ENCODE results near the gene VTI1B. TPM values are rescaled to one million over a fixed set of nuclear protein-coding genes. Genes with fewer than 3 reads are reported as not detected.
A peak's percentile ranks its signal among the peaks of the same experiment; 100 is the strongest.

Gene VTI1B
- polyA plus RNA-seq, 4 donors: 58.4 to 94.6 (median 83.4) TPM

GRCh38 chr14:67622675-67623074 is 51.8 kb downstream of the VTI1B start:
- Histone ChIP-seq H3K4me3 (ENCODE audit: low read depth in 1 of 3, low read length in 3 of 3) (no peak overlapping the region), H3K4me1 (ENCODE audit: control insufficient read depth in 3 of 3, insufficient read depth in 2 of 3, low read depth in 1 of 3, low read length in 2 of 3) (peaks cover 0 to 13% (median 5%) of the 10 kb centered on the region in 3 donors), H3K27ac (ENCODE audit: low read depth in 1 of 3, low read length in 2 of 3) (no peak overlapping the region), H3K9me3 (ENCODE audit: control insufficient read depth in 2 of 2, insufficient read depth in 1 of 2, low read depth in 1 of 2, low read length in 1 of 2) (no peaks in the 10 kb centered on the region), H3K27me3 (ENCODE audit: control insufficient read depth in 3 of 3, insufficient read depth in 3 of 3, low read length in 3 of 3) (peaks cover 0 to 8% (median 0%) of the 10 kb centered on the region in 3 donors), H3K36me3 (ENCODE audit: control insufficient read depth in 3 of 3, insufficient read depth in 2 of 3, low read depth in 1 of 3, low read length in 3 of 3) (no peaks in the 10 kb centered on the region)
- no peak for DNase-seq
- FAIRE-seq: no peak
- WGBS, 3 donors: 51 to 86% (median 78%) methylated on average over 4 of the region's 4 CpGs

GRCh38 chr14:67620217-67620785 is 54.1 kb downstream of the VTI1B start:
- WGBS, 3 donors: 2 to 11% (median 9%) methylated on average over 19 of the region's 19 CpGs
- Histone ChIP-seq H3K4me1 (ENCODE audit: control insufficient read depth in 3 of 3, insufficient read depth in 2 of 3, low read depth in 1 of 3, low read length in 2 of 3) (peaks cover 0 to 13% (median 5%) of the 10 kb centered on the region in 3 donors), H3K4me3 (ENCODE audit: low read depth in 1 of 3, low read length in 3 of 3) (peak overlapping the region; percentile 30 to 75 (median 63)), H3K27me3 (ENCODE audit: control insufficient read depth in 3 of 3, insufficient read depth in 3 of 3, low read length in 3 of 3) (peaks cover 0 to 8% (median 0%) of the 10 kb centered on the region in 3 donors), H3K36me3 (ENCODE audit: control insufficient read depth in 3 of 3, insufficient read depth in 2 of 3, low read depth in 1 of 3, low read length in 3 of 3) (no peaks in the 10 kb centered on the region), H3K9me3 (ENCODE audit: control insufficient read depth in 2 of 2, insufficient read depth in 1 of 2, low read depth in 1 of 2, low read length in 1 of 2) (no peaks in the 10 kb centered on the region), H3K27ac (ENCODE audit: low read depth in 1 of 3, low read length in 2 of 3) (peak overlapping the region in 2 of 3 donors; percentile 61 to 75)
- FAIRE-seq: no peak
- peak in 1 of 2 donors; percentile 48 for DNase-seq

GRCh38 chr14:67619446-67620216 is 54.8 kb downstream of the VTI1B start, which contains the start of gene ARG2:
Gene ARG2, plus strand, starts transcription at chr14:67619920. Its CDS starts 58 bp downstream, at chr14:67619978.
- FAIRE-seq: no peak
- DNase-seq: peak; percentile 99

GRCh38 chr14:67618617-67619063 is 55.8 kb downstream of the VTI1B start:
- no peaks in the 10 kb centered on the region for H3K36me3 ChIP-seq (ENCODE audit: control insufficient read depth in 3 of 3, insufficient read depth in 2 of 3, low read depth in 1 of 3, low read length in 3 of 3)
- FAIRE-seq: no peak
- peak overlapping the region in 1 of 3 donors; percentile 75 for H3K27ac ChIP-seq (ENCODE audit: low read depth in 1 of 3, low read length in 2 of 3)
- H3K27me3 ChIP-seq (ENCODE audit: control insufficient read depth in 3 of 3, insufficient read depth in 3 of 3, low read length in 3 of 3): peaks cover 0 to 8% (median 0%) of the 10 kb centered on the region in 3 donors
- no peaks in the 10 kb centered on the region for H3K9me3 ChIP-seq (ENCODE audit: control insufficient read depth in 2 of 2, insufficient read depth in 1 of 2, low read depth in 1 of 2, low read length in 1 of 2)
- peak; percentile 74 to 84 for DNase-seq
- H3K4me3 ChIP-seq (ENCODE audit: low read depth in 1 of 3, low read length in 3 of 3): no peak overlapping the region
- peaks cover 0 to 13% (median 5%) of the 10 kb centered on the region in 3 donors for H3K4me1 ChIP-seq (ENCODE audit: control insufficient read depth in 3 of 3, insufficient read depth in 2 of 3, low read depth in 1 of 3, low read length in 2 of 3)

More at GRCh38 chr14:67619446-67620216, 54.8 kb downstream of the VTI1B start, which contains the start of gene ARG2:
- H3K27me3 ChIP-seq (ENCODE audit: control insufficient read depth in 3 of 3, insufficient read depth in 3 of 3, low read length in 3 of 3): peaks cover 0 to 8% (median 0%) of the 10 kb centered on the region in 3 donors
- WGBS, 3 donors: 0 to 1% (median 0%) methylated on average over 51 to 62 of the region's 62 CpGs
- H3K4me3 ChIP-seq (ENCODE audit: low read depth in 1 of 3, low read length in 3 of 3): peak within 1 kb of the TSS; percentile 30 to 75 (median 63)
- H3K4me1 ChIP-seq (ENCODE audit: control insufficient read depth in 3 of 3, insufficient read depth in 2 of 3, low read depth in 1 of 3, low read length in 2 of 3): peaks cover 0 to 13% (median 5%) of the 10 kb centered on the region in 3 donors
- no peaks in the 10 kb centered on the region for H3K36me3 ChIP-seq (ENCODE audit: control insufficient read depth in 3 of 3, insufficient read depth in 2 of 3, low read depth in 1 of 3, low read length in 3 of 3)
- no peaks in the 10 kb centered on the region for H3K9me3 ChIP-seq (ENCODE audit: control insufficient read depth in 2 of 2, insufficient read depth in 1 of 2, low read depth in 1 of 2, low read length in 1 of 2)
- peak within 1 kb of the TSS; percentile 38 to 75 (median 61) for H3K27ac ChIP-seq (ENCODE audit: low read depth in 1 of 3, low read length in 2 of 3)

- Histone ChIP-seq H3K27ac (ENCODE audit: low read depth in 1 of 3, low read length in 2 of 3) (no peak overlapping the region), H3K27me3 (ENCODE audit: control insufficient read depth in 3 of 3, insufficient read depth in 3 of 3, low read length in 3 of 3) (peaks cover 0 to 2% (median 0%) of the 10 kb centered on the region in 3 donors), H3K36me3 (ENCODE audit: control insufficient read depth in 3 of 3, insufficient read depth in 2 of 3, low read depth in 1 of 3, low read length in 3 of 3) (no peaks in the 10 kb centered on the region), H3K4me1 (ENCODE audit: control insufficient read depth in 3 of 3, insufficient read depth in 2 of 3, low read depth in 1 of 3, low read length in 2 of 3) (no peaks in the 10 kb centered on the region), H3K4me3 (ENCODE audit: low read depth in 1 of 3, low read length in 3 of 3) (no peak overlapping the region), H3K9me3 (ENCODE audit: control insufficient read depth in 2 of 2, insufficient read depth in 1 of 2, low read depth in 1 of 2, low read length in 1 of 2) (no peaks in the 10 kb centered on the region)
- 50 to 83% (median 70%) methylated on average over 1 of the region's 1 CpG for WGBS, 3 donors
- no peak for DNase-seq
- no peak for FAIRE-seq
Observed at GRCh38 chr14:67610491-67610890, 63.9 kb downstream of the VTI1B start.

- FAIRE-seq: no peak
- peaks cover 0 to 2% (median 0%) of the 10 kb centered on the region in 3 donors for H3K27me3 ChIP-seq (ENCODE audit: control insufficient read depth in 3 of 3, insufficient read depth in 3 of 3, low read length in 3 of 3)
- H3K4me1 ChIP-seq (ENCODE audit: control insufficient read depth in 3 of 3, insufficient read depth in 2 of 3, low read depth in 1 of 3, low read length in 2 of 3): no peaks in the 10 kb centered on the region
- H3K4me3 ChIP-seq (ENCODE audit: low read depth in 1 of 3, low read length in 3 of 3): no peak overlapping the region
- no peaks in the 10 kb centered on the region for H3K36me3 ChIP-seq (ENCODE audit: control insufficient read depth in 3 of 3, insufficient read depth in 2 of 3, low read depth in 1 of 3, low read length in 3 of 3)
- whole genome bisulfite sequencing, 3 donors: 71 to 81% (median 79%) methylated on average over 10 of the region's 10 CpGs
- no peak for DNase-seq
- H3K9me3 ChIP-seq (ENCODE audit: control insufficient read depth in 2 of 2, insufficient read depth in 1 of 2, low read depth in 1 of 2, low read length in 1 of 2): no peaks in the 10 kb centered on the region
- H3K27ac ChIP-seq (ENCODE audit: low read depth in 1 of 3, low read length in 2 of 3): no peak overlapping the region
Observed at GRCh38 chr14:67609642-67610310, 64.7 kb downstream of the VTI1B start.

GRCh38 chr14:67607646-67608045 is 66.8 kb downstream of the VTI1B start:
- FAIRE-seq (no peak), DNase-seq (no peak)
- Histone ChIP-seq H3K4me1 (ENCODE audit: control insufficient read depth in 3 of 3, insufficient read depth in 2 of 3, low read depth in 1 of 3, low read length in 2 of 3) (no peaks in the 10 kb centered on the region), H3K27me3 (ENCODE audit: control insufficient read depth in 3 of 3, insufficient read depth in 3 of 3, low read length in 3 of 3) (peaks cover 0 to 2% (median 0%) of the 10 kb centered on the region in 3 donors), H3K4me3 (ENCODE audit: low read depth in 1 of 3, low read length in 3 of 3) (no peak overlapping the region), H3K9me3 (ENCODE audit: control insufficient read depth in 2 of 2, insufficient read depth in 1 of 2, low read depth in 1 of 2, low read length in 1 of 2) (no peaks in the 10 kb centered on the region), H3K27ac (ENCODE audit: low read depth in 1 of 3, low read length in 2 of 3) (no peak overlapping the region), H3K36me3 (ENCODE audit: control insufficient read depth in 3 of 3, insufficient read depth in 2 of 3, low read depth in 1 of 3, low read length in 3 of 3) (no peaks in the 10 kb centered on the region)
- WGBS, 3 donors: 91 to 95% (median 92%) methylated on average over 5 of the region's 5 CpGs

GRCh38 chr14:67602995-67603545 is 71.4 kb downstream of the VTI1B start:
- no peak overlapping the region for H3K27ac ChIP-seq (ENCODE audit: low read depth in 1 of 3, low read length in 2 of 3)
- FAIRE-seq: no peak
- H3K9me3 ChIP-seq (ENCODE audit: control insufficient read depth in 2 of 2, insufficient read depth in 1 of 2, low read depth in 1 of 2, low read length in 1 of 2): no peaks in the 10 kb centered on the region
- H3K27me3 ChIP-seq (ENCODE audit: control insufficient read depth in 3 of 3, insufficient read depth in 3 of 3, low read length in 3 of 3): no peaks in the 10 kb centered on the region
- no peak for DNase-seq
- no peaks in the 10 kb centered on the region for H3K36me3 ChIP-seq (ENCODE audit: control insufficient read depth in 3 of 3, insufficient read depth in 2 of 3, low read depth in 1 of 3, low read length in 3 of 3)
- 69 to 74% (median 72%) methylated on average over 5 of the region's 5 CpGs for WGBS, 3 donors
- H3K4me3 ChIP-seq (ENCODE audit: low read depth in 1 of 3, low read length in 3 of 3): no peak overlapping the region
- H3K4me1 ChIP-seq (ENCODE audit: control insufficient read depth in 3 of 3, insufficient read depth in 2 of 3, low read depth in 1 of 3, low read length in 2 of 3): peaks cover 0 to 4% (median 0%) of the 10 kb centered on the region in 3 donors
